Suprapubic skin (tissue), 4 donors: ENCODE results near the gene SLC6A18. TPM values are rescaled to one million over a fixed set of nuclear protein-coding genes. Genes with fewer than 3 reads are reported as not detected.

Source experiments
- DNase-seq, 2 donors: peaks; one replicate each; pipeline ENCODE4 v3.0.0-alpha.2; 2019; ENCODE audit warnings: low spot score in 2 of 2
- H3K27ac ChIP-seq: fragments of 200-600 bp; sonication (generic); one replicate; pipeline ENCODE4 v1.5.1; 2019
- H3K27me3 ChIP-seq: fragments of 200-600 bp; sonication (generic); one replicate; pipeline ENCODE4 v1.5.1; 2019
- H3K36me3 ChIP-seq: fragments of 200-600 bp; sonication (generic); one replicate; pipeline ENCODE4 v1.5.1; 2019
- H3K4me1 ChIP-seq: fragments of 200-600 bp; sonication (generic); one replicate; pipeline ENCODE4 v1.5.1; 2019
- H3K4me3 ChIP-seq: fragments of 200-600 bp; sonication (generic); one replicate; pipeline ENCODE4 v1.5.1; 2019; ENCODE audit warnings: mild to moderate bottlenecking
- H3K9me3 ChIP-seq: fragments of 200-600 bp; sonication (generic); one replicate; pipeline ENCODE4 v1.5.1; 2019
- CTCF ChIP-seq, 2 donors: fragments of 200-600 bp in 1 of 2; fragments of 450-650 bp in 1 of 2; sonication (generic) in 1 of 2; IDR thresholded peaks; one replicate each; pipeline ENCODE4 v1.5.1; 2016 to 2019; ENCODE audit warnings: antibody characterized with exemption in 2 of 2, mild to moderate bottlenecking in 1 of 2, moderate library complexity in 1 of 2
- EP300 ChIP-seq: sonication (generic); formaldehyde crosslinking; IDR thresholded peaks from one replicate; pipeline ENCODE4 v1.6.1; 2017; ENCODE audit warnings: antibody characterized with exemption
- POLR2A ChIP-seq, 2 donors: fragments of 450-650 bp; IDR thresholded peaks; one replicate each; pipeline ENCODE4 v1.6.1; 2017; ENCODE audit warnings: antibody characterized with exemption in 2 of 2, mild to moderate bottlenecking in 2 of 2, moderate library complexity in 2 of 2
- POLR2AphosphoS5 ChIP-seq, 3 donors: sonication (generic); formaldehyde crosslinking; IDR thresholded peaks; one replicate each; pipeline ENCODE4 v1.6.1; 2017; ENCODE audit warnings: antibody characterized with exemption in 3 of 3
- WGBS: methylation state at CpG from one replicate; pipeline ENCODE4 v1.1.5; 2018; 5-methylcytosine and 5-hydroxymethylcytosine counted together
- total RNA-seq, 4 donors: library from RNA; depleted of rRNA; stranded (reverse); fragments of >200 nt; gene quantifications; one replicate each; pipeline ENCODE4 v1.1.0, GENCODE V29; 2016

Gene SLC6A18
- total RNA-seq, 4 donors from 2014 or later: not detected

- Histone ChIP-seq H3K27ac (no peak overlapping the region), H3K4me1 (no peaks in the 10 kb centered on the region), H3K9me3 (peaks cover 6% of the 10 kb centered on the region), H3K4me3 (no peak overlapping the region), H3K36me3 (no peaks in the 10 kb centered on the region), H3K27me3 (peaks cover 25% of the 10 kb centered on the region)
- 64% methylated on average over 18 of the region's 22 CpGs for WGBS
- TF ChIP-seq POLR2AphosphoS5 (IDR thresholded peaks at IDR 0.05) (no peak), POLR2A (IDR thresholded peaks at IDR 0.05) (no peak), CTCF (IDR thresholded peaks at IDR 0.05) (no peak), EP300 (no peak)
- DNase-seq: no peak
These were observed 14.5 kb downstream of the SLC6A18 start for GRCh38 chr5:1239505-1240251.

- Histone ChIP-seq H3K4me3 (no peak overlapping the region), H3K36me3 (no peaks in the 10 kb centered on the region), H3K27ac (no peak overlapping the region), H3K27me3 (peaks cover 35% of the 10 kb centered on the region), H3K4me1 (no peaks in the 10 kb centered on the region), H3K9me3 (no peaks in the 10 kb centered on the region)
- WGBS: 75% methylated on average over 18 of the region's 29 CpGs
- DNase-seq: no peak
- TF ChIP-seq CTCF (IDR thresholded peaks at IDR 0.05) (no peak), EP300 (no peak), POLR2A (IDR thresholded peaks at IDR 0.05) (no peak), POLR2AphosphoS5 (IDR thresholded peaks at IDR 0.05) (no peak)
These were observed 15.5 kb downstream of the SLC6A18 start for GRCh38 chr5:1240496-1241260.

- Histone ChIP-seq H3K9me3 (no peaks in the 10 kb centered on the region), H3K36me3 (no peaks in the 10 kb centered on the region), H3K27me3 (peaks cover 44% of the 10 kb centered on the region), H3K4me3 (no peak overlapping the region), H3K4me1 (no peaks in the 10 kb centered on the region), H3K27ac (no peak overlapping the region)
- TF ChIP-seq CTCF (IDR thresholded peaks at IDR 0.05) (no peak), POLR2A (IDR thresholded peaks at IDR 0.05) (no peak), POLR2AphosphoS5 (IDR thresholded peaks at IDR 0.05) (no peak), EP300 (no peak)
- DNase-seq: no peak
- WGBS: 77% methylated on average over 18 of the region's 22 CpGs
These were observed 16.4 kb downstream of the SLC6A18 start for GRCh38 chr5:1241509-1242080.

- no peak for DNase-seq
- WGBS: 93% methylated on average over 5 of the region's 14 CpGs
- H3K4me1 ChIP-seq: no peaks in the 10 kb centered on the region
- no peaks in the 10 kb centered on the region for H3K9me3 ChIP-seq
- H3K36me3 ChIP-seq: no peaks in the 10 kb centered on the region
- TF ChIP-seq POLR2A (IDR thresholded peaks at IDR 0.05) (no peak), EP300 (no peak), CTCF (IDR thresholded peaks at IDR 0.05) (no peak), POLR2AphosphoS5 (IDR thresholded peaks at IDR 0.05) (no peak)
- no peak overlapping the region for H3K4me3 ChIP-seq
- H3K27ac ChIP-seq: no peak overlapping the region
- H3K27me3 ChIP-seq: peaks cover 57% of the 10 kb centered on the region
These were observed 17.7 kb downstream of the SLC6A18 start for GRCh38 chr5:1242733-1243486.
